ENCODE results near the gene SLC7A10. TPM values are rescaled to one million over a fixed set of nuclear protein-coding genes. Genes with fewer than 3 reads are reported as not detected.

Gene SLC7A10
- total RNA-seq = 0.32 TPM
- long read RNA-seq, partial matches to known transcripts = 1 of 3 reads
- long read RNA-seq, other reads (novel, unspliced or antisense) = 2 of 3 reads

- intact Hi-C loops (cut with DNase I) = no loop called here
- DNase-seq (ENCODE audit: missing footprints) = peak; percentile 25
- no peak for ATAC-seq
Measured at GRCh38 chr19:33225458-33225926, at the start of gene SLC7A10. Gene SLC7A10 (minus strand): TSS chr19:33225850. CDS start chr19:33225703, 147 bp downstream.

- intact Hi-C loops (cut with DNase I) = no loop called here
- DNase-seq (ENCODE audit: missing footprints) = peak; percentile 47
- no peak for ATAC-seq
Measured at GRCh38 chr19:33274663-33275558, 49.3 kb upstream of the SLC7A10 start.

DNA sequence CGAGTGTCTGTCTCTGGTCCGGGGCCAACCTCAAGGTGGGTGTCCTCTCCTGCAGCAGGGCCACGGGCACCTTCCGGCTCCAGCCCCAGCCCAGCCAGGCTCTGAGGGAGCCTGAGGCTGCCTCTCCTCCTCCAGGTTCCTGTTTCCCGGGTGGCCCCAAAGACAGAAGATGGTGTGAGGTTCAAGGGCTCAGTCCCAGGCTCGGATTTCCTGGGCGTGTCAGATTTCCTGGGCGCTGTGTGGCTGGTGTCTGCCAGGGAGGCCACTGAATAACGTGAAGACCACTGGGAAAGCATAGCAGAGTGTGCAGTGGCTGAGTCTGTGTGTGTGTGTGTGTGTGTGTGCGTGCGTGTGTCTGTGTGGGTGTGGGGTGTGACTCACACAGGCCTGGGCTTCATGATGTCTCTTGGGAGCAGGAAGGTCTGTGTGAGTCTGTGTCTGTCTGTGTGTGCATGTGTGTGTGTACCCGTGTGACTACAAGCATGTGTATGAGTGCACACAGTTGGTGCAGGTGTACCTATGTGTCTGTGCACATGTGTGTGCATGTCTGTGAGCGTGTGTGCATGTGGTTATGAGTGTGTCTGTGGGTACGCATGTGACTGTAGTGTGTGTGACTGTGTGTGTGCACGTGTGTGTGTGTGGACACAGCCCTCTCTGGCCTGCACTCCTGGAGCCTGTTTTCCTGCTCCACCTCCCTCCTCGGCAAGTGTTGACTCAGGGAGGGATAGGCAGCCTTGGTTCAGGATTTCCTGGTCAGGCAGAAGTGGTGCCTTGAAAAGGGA, 48.4 kb upstream of the SLC7A10 start:
- DNase-seq (ENCODE audit: missing footprints) (no peak), ATAC-seq (peak; percentile 30)
- intact Hi-C loops (cut with DNase I) = no loop called here

DNA sequence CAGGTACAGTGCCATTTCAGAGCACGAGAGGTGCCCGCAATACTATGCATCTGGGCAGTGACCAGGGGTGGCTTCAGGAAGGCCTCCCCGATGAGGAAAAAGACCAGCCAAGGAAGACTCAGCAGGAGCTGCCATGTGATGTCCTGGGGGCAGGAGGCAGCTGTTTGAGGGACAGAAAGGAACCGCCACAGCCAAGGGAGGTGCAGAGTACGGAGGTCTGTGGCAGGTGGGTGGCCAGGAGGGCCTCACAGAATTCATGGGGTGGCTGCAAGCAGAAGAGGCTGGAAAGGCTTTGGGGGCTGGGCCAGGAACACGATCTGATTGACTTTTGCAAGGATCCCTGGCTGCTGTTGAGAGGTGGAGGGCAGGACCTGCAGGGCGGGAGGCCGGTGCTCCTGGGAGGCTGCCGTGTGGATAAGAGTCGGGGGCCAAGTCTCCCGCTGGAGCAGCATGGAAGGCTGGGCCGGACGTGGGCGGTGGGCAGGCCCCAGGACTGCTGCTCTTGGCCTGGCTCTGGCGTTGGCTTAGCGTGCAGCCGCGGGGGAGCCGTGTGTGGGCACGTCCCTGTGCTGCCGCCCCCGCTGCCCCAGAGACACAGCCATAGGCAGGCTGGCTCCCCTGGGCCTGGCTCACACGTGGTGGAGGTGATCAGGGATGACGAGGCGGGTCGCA, 47.6 kb upstream of the SLC7A10 start:
- DNase-seq (ENCODE audit: missing footprints) (no peak), ATAC-seq (no peak)
- intact Hi-C loops (cut with DNase I) = no loop called here

- no peak for DNase-seq (ENCODE audit: missing footprints)
- ATAC-seq = no peak
- intact Hi-C loops (cut with DNase I) = no loop called here
Measured at GRCh38 chr19:33271246-33272021, 45.8 kb upstream of the SLC7A10 start.

DNA sequence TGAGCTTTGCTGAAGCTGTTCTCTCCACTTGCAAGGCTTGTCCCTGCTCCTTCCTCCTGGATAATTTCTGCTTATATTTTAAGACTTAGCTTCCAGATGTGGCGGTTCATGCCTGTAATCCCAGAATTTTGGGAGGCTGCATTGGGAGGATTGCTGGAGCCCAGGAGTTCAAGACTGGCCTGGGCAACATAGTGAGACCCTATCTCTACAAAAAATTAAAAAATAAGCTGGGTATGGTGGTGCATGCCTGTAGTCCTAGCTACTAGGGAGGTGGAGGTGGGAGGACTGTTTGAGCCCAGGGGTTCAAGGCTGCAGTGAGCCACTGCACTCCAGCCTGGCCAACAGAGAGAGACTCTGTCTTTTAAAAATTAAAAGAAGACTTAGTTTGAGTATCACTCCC, 45.1 kb upstream of the SLC7A10 start:
- ATAC-seq (no peak), DNase-seq (ENCODE audit: missing footprints) (no peak)
- intact Hi-C loops (cut with DNase I) = no loop called here

DNA sequence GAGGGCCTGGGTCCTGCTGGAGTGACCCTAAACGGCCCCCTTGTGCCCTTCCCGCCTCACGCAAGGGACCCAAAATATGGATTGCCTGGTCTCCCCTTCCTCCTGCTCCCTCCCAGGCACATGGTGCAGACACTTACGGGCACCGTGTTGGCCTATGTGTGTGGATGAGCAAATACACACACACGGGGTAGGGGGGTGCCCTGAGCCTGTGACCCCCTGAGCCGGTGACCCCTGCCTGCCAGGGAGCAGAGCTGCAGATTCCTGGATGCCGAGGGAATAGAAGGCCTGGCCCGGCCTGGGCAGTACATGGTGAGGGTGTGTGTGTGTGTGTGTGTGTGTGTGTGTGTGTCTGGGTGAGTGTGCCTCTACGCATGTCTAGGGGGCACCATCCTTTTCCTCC, 43.4 kb upstream of the SLC7A10 start:
- intact Hi-C loops (cut with DNase I) = no loop called here
- peak; percentile 43 for DNase-seq (ENCODE audit: missing footprints)

GRCh38 chr19:33268162-33268991, 42.7 kb upstream of the SLC7A10 start:
- ATAC-seq (no peak), DNase-seq (ENCODE audit: missing footprints) (peak; percentile 63)
- intact Hi-C loops (cut with DNase I) = no loop called here

More for the DNA sequence above, 43.4 kb upstream of the SLC7A10 start:
- ATAC-seq = no peak

DNA sequence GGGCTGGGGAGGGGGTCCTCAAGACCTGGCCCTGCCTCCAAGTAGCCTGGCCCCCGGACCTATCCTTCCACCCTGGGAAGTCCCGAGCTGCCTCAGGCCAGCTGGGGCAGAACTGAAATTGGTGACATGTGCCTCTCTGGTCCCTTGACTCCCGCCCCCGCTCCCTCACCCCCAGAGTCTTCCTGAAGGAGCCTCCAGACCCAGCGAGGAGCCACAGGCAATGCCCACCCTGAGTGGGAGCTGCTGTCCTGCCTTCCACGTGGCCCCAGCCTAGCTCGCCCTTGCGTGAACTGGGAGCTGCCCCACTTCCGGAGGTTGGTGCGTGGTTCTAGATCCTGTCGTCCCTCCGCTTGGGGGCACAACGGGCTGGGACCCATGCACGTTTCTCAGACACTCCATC, 42.1 kb upstream of the SLC7A10 start:
- no peak for ATAC-seq
- intact Hi-C loops (cut with DNase I) = no loop called here
- DNase-seq (ENCODE audit: missing footprints) = peak; percentile 59

DNA sequence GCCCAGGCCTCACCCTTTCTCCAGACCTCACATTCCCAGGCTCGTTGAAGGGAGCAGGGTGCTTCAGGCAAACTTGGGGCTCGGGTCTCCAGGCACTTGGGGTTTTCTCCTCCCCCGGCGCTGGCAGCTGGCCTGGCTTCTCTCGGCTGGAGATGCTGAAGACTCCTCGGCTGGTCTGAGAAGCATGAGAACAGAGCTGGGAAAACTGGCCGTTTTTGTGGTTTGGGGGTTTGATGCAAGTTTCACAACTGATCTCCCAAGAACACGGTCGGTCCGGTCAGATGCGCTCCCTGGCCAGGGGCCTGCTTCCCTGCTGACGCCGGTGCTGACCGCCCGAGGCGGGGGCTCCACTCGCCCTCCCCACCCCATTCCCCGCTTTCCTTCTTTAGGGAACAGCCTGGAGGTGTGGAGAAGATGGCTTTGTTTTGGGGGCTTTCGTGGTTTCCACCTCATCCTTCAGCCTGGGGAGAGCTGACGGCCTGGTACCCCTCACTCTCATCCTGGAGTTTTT, 41.4 kb upstream of the SLC7A10 start:
- DNase-seq (ENCODE audit: missing footprints) = peak; percentile 39
- ATAC-seq = no peak
- intact Hi-C loops (cut with DNase I) = no loop called here

DNA sequence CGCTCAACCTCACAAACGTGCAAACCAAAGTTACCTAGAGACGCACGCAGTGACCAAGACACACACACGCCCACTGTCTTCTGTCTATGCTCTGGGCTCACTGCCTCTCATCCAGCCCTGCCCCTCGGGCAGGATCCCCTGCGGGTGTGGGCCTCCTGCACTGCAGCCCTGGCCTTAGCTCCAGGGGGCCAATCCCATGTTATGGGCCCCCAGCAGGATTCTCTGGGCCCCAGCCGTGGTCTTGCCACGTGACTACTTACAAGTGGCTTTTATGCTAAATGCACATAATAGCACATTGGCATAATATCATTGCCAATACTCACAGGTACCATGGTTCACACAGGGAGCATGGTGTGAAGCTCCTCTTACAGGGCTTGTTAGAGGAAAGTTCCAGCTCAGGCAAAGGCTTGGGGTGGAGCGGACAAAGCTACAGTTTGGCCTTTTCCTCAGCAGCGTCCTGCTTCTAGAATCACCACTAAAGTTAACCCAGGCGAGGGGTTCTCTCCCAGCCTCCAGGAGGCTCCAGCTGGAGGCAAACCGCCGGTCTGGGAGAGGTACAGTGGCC, 39.3 kb upstream of the SLC7A10 start:
- no peak for ATAC-seq

GRCh38 chr19:33263325-33264023, 37.8 kb upstream of the SLC7A10 start:
- intact Hi-C loops (cut with DNase I) = no loop called here
- ATAC-seq = no peak
- DNase-seq (ENCODE audit: missing footprints) = no peak

More for the DNA sequence above, 39.3 kb upstream of the SLC7A10 start:
- intact Hi-C loops (cut with DNase I) = no loop called here
- DNase-seq (ENCODE audit: missing footprints) = peak; percentile 28

DNA sequence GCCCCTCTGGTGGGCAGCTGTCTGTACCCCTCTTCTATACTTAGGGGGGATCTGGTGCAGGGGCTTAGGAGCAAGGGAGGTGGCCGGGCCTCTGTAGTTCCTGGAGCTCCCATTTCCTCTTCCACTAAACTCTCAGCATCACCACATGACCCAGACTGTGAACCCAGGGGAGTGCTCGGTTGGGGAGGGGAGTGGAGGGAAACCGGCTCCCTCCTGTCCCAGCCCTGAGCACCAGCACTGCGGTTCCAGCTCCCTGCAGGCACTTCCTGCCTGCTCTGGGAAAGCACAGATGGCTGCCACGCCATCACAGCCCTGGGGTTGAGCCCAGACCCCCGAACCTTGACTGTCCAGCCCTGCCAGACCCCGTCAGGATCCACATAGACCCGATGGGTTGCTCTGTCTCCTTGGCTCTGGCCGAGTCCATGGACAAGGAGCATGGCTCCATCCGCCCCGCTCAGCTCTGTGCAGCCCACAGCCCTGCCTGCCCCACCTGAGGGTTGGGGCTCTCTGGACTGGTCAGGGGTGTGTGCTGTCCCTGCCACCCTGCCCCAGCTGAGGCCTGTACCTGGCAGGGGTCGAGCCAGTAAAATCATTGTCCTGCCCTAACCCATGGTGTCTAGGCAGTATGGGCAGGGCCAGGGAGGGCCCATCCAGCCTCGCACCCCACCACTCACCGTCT, 36.0 kb upstream of the SLC7A10 start:
- ATAC-seq = peak; percentile 54
- DNase-seq (ENCODE audit: missing footprints) = no peak
- intact Hi-C loops (cut with DNase I) = no loop called here

DNA sequence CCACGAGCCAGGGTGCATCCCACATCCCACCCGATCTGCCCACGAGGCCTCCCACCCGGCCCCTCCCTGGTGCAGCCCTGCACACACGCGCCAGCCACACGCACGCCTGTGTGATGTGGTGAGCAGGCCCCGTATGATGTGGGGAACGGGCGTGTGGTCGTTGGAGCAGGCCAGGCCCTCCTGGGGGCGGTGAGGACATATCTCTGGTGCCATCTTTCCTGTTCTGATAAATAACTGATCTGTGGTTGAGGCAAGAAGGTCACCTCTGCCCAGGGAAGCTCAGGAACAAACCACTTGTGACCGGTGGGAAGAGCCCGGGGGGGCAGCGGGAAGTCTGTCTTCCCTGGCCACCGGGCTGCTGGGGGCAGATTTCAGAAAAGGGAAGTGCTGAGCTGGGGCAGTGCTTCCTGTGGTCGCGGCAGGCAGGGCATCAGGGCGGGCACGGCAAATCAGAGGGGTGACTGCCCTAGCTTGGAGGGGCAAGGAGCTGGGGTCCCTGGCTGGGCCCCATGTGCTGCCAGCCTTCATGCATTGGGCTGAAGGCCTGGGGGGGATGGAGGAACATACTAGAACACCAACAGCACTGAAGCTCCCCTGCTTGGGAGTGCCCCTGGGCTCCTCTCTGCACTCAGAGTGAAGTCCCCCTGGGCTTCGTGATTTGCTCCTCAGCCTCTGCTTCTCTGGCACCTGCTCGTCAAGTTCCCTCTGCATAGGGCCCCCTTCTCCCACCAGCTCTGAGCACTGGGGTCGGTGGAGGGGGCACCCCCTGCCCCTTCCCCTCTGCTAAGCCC, 35.2 kb upstream of the SLC7A10 start:
- intact Hi-C loops (cut with DNase I) = no loop called here
- no peak for DNase-seq (ENCODE audit: missing footprints)
- ATAC-seq = peak; percentile 45

GRCh38 chr19:33259539-33259938, 33.9 kb upstream of the SLC7A10 start:
- intact Hi-C loops (cut with DNase I) = no loop called here
- DNase-seq (ENCODE audit: missing footprints) (no peak), ATAC-seq (no peak)
